PFSK-1 (cell line): ENCODE measurements around the gene CHERP.

ENCODE experiments used
- FOXP2 ChIP-seq: optimal IDR thresholded peaks from 2 replicates; pipeline ENCODE3; 2011; ENCODE audit warnings: borderline replicate concordance, control low read depth, inconsistent platforms; ENCODE audit not compliant: insufficient read depth; ENCODE audit errors: extremely low read length, extremely low read depth
- POLR2AphosphoS5 ChIP-seq: IDR thresholded peaks from 2 replicates; pipeline ENCODE4 v1.6.1; 2012; ENCODE audit warnings: low read depth, mild to moderate bottlenecking, control low read depth, low read length, moderate library complexity
- REST ChIP-seq, 2 experiments: IDR thresholded peaks; 2 replicates each; pipeline versions ENCODE4 v1.6.1 to v1.8.0; 2011 to 2012; ENCODE audit warnings: low read depth in 2 of 2, low read length in 2 of 2, control low read depth in 1 of 2, inconsistent platforms in 1 of 2, mild to moderate bottlenecking in 1 of 2, moderate library complexity in 1 of 2; ENCODE audit not compliant: insufficient read depth in 1 of 2
- SIN3A ChIP-seq: IDR thresholded peaks from 2 replicates; pipeline ENCODE4 v1.6.1; 2012; ENCODE audit warnings: mild to moderate bottlenecking, low read length, moderate library complexity, borderline replicate concordance; ENCODE audit not compliant: insufficient read depth
- TAF1 ChIP-seq: IDR thresholded peaks from 2 replicates; pipeline ENCODE4 v1.6.1; 2012; ENCODE audit warnings: low read length, control low read depth, borderline replicate concordance; ENCODE audit not compliant: insufficient read depth

CHERP gene

GRCh38 chr19:16537111-16537510 is 5.1 kb downstream of the CHERP start:
- no peak for TF ChIP-seq POLR2AphosphoS5
- no peak for TF ChIP-seq TAF1
- no peak for TF ChIP-seq SIN3A
- no peak for TF ChIP-seq REST (IDR thresholded peaks at IDR 0.05; ENCODE audit: insufficient read depth in 1 of 2, low read depth in 2 of 2, low read length in 2 of 2)
- TF ChIP-seq FOXP2: no peak

- TF ChIP-seq SIN3A (no peak), TAF1 (no peak), REST (IDR thresholded peaks at IDR 0.05; ENCODE audit: insufficient read depth in 1 of 2, low read depth in 2 of 2, low read length in 2 of 2) (no peak), FOXP2 (no peak)
These were observed 6.1 kb downstream of the CHERP start for GRCh38 chr19:16536130-16536529.

- TF ChIP-seq SIN3A (no peak), FOXP2 (no peak), REST (IDR thresholded peaks at IDR 0.05; ENCODE audit: insufficient read depth in 1 of 2, low read depth in 2 of 2, low read length in 2 of 2) (no peak), TAF1 (no peak), POLR2AphosphoS5 (no peak)
These were observed 6.9 kb downstream of the CHERP start for GRCh38 chr19:16535381-16535780.

GRCh38 chr19:16532440-16533234 is 9.6 kb downstream of the CHERP start:
- no peak for TF ChIP-seq FOXP2
- TF ChIP-seq POLR2AphosphoS5: no peak
- no peak for TF ChIP-seq REST (IDR thresholded peaks at IDR 0.05; ENCODE audit: insufficient read depth in 1 of 2, low read depth in 2 of 2, low read length in 2 of 2)
- TF ChIP-seq TAF1: no peak
- TF ChIP-seq SIN3A: no peak

GRCh38 chr19:16531380-16531669 is 10.9 kb downstream of the CHERP start:
- TF ChIP-seq FOXP2 (no peak), POLR2AphosphoS5 (no peak), TAF1 (no peak), SIN3A (no peak), REST (IDR thresholded peaks at IDR 0.05; ENCODE audit: insufficient read depth in 1 of 2, low read depth in 2 of 2, low read length in 2 of 2) (no peak)
